Fibroblast of villous mesenchyme (primary cell): ENCODE results near the gene ITGA2B. TPM values are rescaled to one million over a fixed set of nuclear protein-coding genes. Genes with fewer than 3 reads are reported as not detected.

ENCODE experiments used
- DNase-seq: peaks from one replicate; pipeline ENCODE4 v3.0.0-alpha.2; 2010; ENCODE audit warnings: low read depth
- H3K4me3 ChIP-seq: 2 replicates; pipeline ENCODE4 v1.5.1; 2011; ENCODE audit warnings: low read depth, mild to moderate bottlenecking, low read length
- CTCF ChIP-seq: IDR thresholded peaks from 2 replicates; pipeline ENCODE4 v1.5.1; 2012; ENCODE audit warnings: low read depth, mild to moderate bottlenecking, low read length; ENCODE audit not compliant: insufficient read depth
- total RNA-seq: library from RNA; depleted of rRNA; stranded (reverse); fragments of >200 nt; gene quantifications from 2 replicates; pipeline ENCODE4 v1.2.3, GENCODE V29; 2012

The ITGA2B gene
- under 0.01 TPM in 2 replicates for total RNA-seq

- no peak for DNase-seq
- no peak for TF ChIP-seq CTCF
- H3K4me3 ChIP-seq, result no peak within 1 kb of the TSS
Measured at GRCh38 chr17:44389281-44389680, at the start of gene ITGA2B. TSS of gene ITGA2B (minus strand) at chr17:44389649. CDS start at chr17:44389473, 176 bp downstream.

GRCh38 chr17:44439168-44439567 lies 49.7 kb upstream of the ITGA2B start:
- TF ChIP-seq CTCF, result no peak
- DNase-seq, result no peak
- H3K4me3 ChIP-seq, result no peak overlapping the region

- no peak for DNase-seq
- H3K4me3 ChIP-seq, result no peak overlapping the region
- TF ChIP-seq CTCF, result no peak
Measured at GRCh38 chr17:44438636-44439035, 49.2 kb upstream of the ITGA2B start.

GRCh38 chr17:44436336-44436735 lies 46.9 kb upstream of the ITGA2B start:
- no peak for DNase-seq
- TF ChIP-seq CTCF, result no peak
- H3K4me3 ChIP-seq, result no peak overlapping the region

- no peak for DNase-seq
- no peak overlapping the region for H3K4me3 ChIP-seq
- no peak for TF ChIP-seq CTCF
Measured at GRCh38 chr17:44432254-44433157, 43.1 kb upstream of the ITGA2B start.

GRCh38 chr17:44424828-44425461 lies 35.5 kb upstream of the ITGA2B start:
- TF ChIP-seq CTCF, result no peak
- no peak for DNase-seq
- H3K4me3 ChIP-seq, result no peak overlapping the region
